Esophagus squamous epithelium (tissue), 4 donors: ENCODE results near the gene CLBA1.

Source experiments
- POLR2A ChIP-seq, 4 donors: fragments of 450-650 bp; IDR thresholded peaks; one replicate each; pipeline ENCODE4 v1.6.1; 2017; ENCODE audit warnings: antibody characterized with exemption in 4 of 4, mild to moderate bottlenecking in 4 of 4, moderate library complexity in 3 of 4
- TF ChIP-seq, protein P1 (sequence below), 6 experiments: fragments of 450-650 bp in 4 of 6; fragments of 200-600 bp in 2 of 6; sonication (generic) in 2 of 6; IDR thresholded peaks; one replicate each; pipeline ENCODE4 v1.5.1; 2016 to 2019; ENCODE audit warnings: antibody characterized with exemption in 6 of 6, mild to moderate bottlenecking in 4 of 6, moderate library complexity in 4 of 6

GRCh38 chr14:104993808-104994591, 8.4 kb downstream of the CLBA1 start:
- TF ChIP-seq, protein P1, sequence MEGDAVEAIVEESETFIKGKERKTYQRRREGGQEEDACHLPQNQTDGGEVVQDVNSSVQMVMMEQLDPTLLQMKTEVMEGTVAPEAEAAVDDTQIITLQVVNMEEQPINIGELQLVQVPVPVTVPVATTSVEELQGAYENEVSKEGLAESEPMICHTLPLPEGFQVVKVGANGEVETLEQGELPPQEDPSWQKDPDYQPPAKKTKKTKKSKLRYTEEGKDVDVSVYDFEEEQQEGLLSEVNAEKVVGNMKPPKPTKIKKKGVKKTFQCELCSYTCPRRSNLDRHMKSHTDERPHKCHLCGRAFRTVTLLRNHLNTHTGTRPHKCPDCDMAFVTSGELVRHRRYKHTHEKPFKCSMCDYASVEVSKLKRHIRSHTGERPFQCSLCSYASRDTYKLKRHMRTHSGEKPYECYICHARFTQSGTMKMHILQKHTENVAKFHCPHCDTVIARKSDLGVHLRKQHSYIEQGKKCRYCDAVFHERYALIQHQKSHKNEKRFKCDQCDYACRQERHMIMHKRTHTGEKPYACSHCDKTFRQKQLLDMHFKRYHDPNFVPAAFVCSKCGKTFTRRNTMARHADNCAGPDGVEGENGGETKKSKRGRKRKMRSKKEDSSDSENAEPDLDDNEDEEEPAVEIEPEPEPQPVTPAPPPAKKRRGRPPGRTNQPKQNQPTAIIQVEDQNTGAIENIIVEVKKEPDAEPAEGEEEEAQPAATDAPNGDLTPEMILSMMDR (IDR thresholded peaks at IDR 0.05), result no peak
- no peak for TF ChIP-seq POLR2A (IDR thresholded peaks at IDR 0.05)
